HL-60 (cell line): ENCODE results near the gene L1CAM.

Source experiments
- CTCF ChIP-seq: IDR thresholded peaks from one replicate; pipeline ENCODE4 v1.5.1; 2011; ENCODE audit warnings: low read length, control low read depth, inconsistent platforms; ENCODE audit not compliant: insufficient read depth
- REST ChIP-seq: IDR thresholded peaks from 2 replicates; pipeline ENCODE4 v1.6.1; 2012; ENCODE audit warnings: low read depth; ENCODE audit not compliant: insufficient replicate concordance

GRCh38 chrX:153861733-153862310 lies 24.2 kb downstream of the L1CAM start:
- TF ChIP-seq CTCF = no peak
- no peak for TF ChIP-seq REST
